GM06990 (cell line): ENCODE results near the gene PTPRN2.

ENCODE experiments used
- DNase-seq: peaks from one replicate; pipeline ENCODE4 v3.0.0-alpha.2; 2011; ENCODE audit not compliant: insufficient read length; ENCODE audit errors: extremely low read depth
- H3K27me3 ChIP-seq: replicated peaks from 2 replicates; pipeline ENCODE4 v1.6.0; 2011; ENCODE audit warnings: low read length; ENCODE audit not compliant: control insufficient read depth, insufficient read depth
- H3K36me3 ChIP-seq: 2 replicates; pipeline ENCODE4 v1.5.1; 2011; ENCODE audit warnings: low read length; ENCODE audit not compliant: control insufficient read depth, insufficient read depth
- H3K4me3 ChIP-seq: replicated peaks from 2 replicates; pipeline ENCODE4 v1.5.1; 2011; ENCODE audit warnings: low read depth, mild to moderate bottlenecking, control low read depth, low read length
- CTCF ChIP-seq: IDR thresholded peaks from 2 replicates; pipeline ENCODE4 v1.5.1; 2011; ENCODE audit warnings: low read length, control low read depth, mild to moderate bottlenecking, inconsistent platforms; ENCODE audit not compliant: insufficient read depth, poor library complexity, severe bottlenecking

PTPRN2 gene

DNA sequence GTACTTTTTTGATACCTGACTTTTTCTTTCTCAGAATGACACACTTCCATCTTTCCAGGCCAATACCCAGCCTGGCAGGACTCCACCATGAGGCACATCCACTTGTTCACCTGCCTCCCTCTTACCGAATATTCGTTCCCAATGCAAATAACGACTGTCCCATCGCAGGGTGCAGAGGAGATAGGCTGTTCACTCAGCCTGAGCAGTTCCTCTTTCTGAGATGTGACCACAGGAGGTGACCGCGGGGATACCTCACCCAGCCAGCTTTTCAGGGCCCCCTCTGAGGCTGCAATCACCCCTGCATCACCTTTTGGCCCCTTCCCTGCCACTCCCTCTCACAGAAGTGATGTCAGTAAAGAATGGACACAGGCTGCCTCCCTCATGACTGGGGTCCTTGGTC is 28.3 kb downstream of the PTPRN2 start:
- no peak overlapping the region for H3K4me3 ChIP-seq
- H3K27me3 ChIP-seq, result no peaks in the 10 kb centered on the region
- no peaks in the 10 kb centered on the region for H3K36me3 ChIP-seq
- TF ChIP-seq CTCF, result no peak
- no peak for DNase-seq

DNA sequence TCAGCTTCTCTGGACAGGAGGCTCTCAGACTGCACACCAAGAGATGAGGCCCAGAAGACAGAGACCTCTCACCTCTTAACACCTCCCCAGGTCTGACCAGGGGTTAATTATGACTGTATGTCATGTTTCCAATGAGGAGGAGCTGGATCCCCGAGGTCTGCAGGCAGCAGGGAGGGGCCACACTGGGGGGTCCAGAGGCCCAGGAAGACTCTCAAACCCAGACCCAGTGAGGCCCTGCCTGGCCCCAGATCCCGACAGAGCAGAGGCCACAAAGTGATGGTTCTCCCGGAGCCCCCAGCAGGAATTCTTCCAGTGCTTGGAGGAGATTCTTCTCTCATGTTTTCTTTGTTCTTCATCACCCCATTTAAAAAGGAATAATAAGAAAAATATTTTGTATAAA is 28.8 kb downstream of the PTPRN2 start:
- no peak for DNase-seq
- no peak overlapping the region for H3K4me3 ChIP-seq
- no peaks in the 10 kb centered on the region for H3K36me3 ChIP-seq
- H3K27me3 ChIP-seq, result no peaks in the 10 kb centered on the region
- no peak for TF ChIP-seq CTCF

DNA sequence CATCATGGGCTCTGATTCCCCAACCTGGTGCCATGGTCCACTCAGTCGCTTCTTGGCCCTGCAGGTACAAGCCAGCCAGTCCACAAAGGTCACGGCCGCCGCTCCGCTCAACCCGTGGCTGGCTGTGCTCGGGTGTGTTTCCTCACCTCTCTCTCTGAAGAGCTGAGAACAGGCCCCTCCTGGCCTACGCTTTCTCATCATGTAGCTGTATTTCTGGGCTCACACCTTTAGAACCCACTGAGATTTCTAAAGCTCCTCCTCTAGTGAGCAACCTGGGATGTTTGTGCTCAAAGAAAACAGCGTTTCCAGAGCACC is 30.2 kb downstream of the PTPRN2 start:
- Histone ChIP-seq H3K4me3 (no peak overlapping the region), H3K36me3 (no peaks in the 10 kb centered on the region), H3K27me3 (no peaks in the 10 kb centered on the region)
- TF ChIP-seq CTCF, result no peak
- DNase-seq, result no peak

DNA sequence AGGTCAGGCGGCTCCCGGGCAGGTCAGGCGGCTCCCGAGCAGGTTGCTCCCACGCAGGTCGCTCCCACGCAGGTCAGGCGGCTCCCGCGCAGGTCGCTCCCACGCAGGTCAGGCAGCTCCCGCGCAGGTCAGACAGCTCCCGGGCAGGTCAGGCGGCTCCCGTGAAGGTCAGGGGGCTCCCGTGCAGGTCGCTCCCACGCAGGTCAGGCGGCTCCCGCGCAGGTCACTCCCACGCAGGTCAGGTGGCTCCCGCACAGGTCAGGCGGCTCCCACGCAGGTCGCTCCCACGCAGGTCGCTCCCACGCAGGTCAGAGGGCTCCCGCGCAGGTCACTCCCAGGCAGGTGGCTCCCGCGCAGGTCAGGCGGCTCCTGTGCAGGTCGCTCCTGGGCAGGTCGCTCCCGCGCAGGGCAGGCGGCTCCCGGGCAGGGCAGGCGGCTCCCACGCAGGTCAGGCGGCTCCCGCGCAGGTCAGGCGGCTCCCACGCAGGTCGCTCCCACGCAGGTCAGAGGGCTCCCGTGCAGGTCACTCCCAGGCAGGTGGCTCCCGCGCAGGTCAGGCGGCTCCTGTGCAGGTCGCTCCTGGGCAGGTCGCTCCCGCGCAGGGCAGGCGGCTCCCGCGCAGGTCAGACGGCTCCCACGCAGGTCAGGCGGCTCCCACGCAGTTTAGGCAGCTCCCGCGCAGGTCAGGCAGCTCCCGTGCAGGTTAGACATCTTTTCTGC is 30.7 kb downstream of the PTPRN2 start:
- no peak for DNase-seq
- no peak for TF ChIP-seq CTCF
- Histone ChIP-seq H3K36me3 (no peaks in the 10 kb centered on the region), H3K4me3 (no peak overlapping the region), H3K27me3 (no peaks in the 10 kb centered on the region)

- Histone ChIP-seq H3K4me3 (no peak overlapping the region), H3K27me3 (no peaks in the 10 kb centered on the region), H3K36me3 (no peaks in the 10 kb centered on the region)
- no peak for DNase-seq
- TF ChIP-seq CTCF, result no peak
Observed at GRCh38 chr7:158555034-158555520, 32.5 kb downstream of the PTPRN2 start.
